ENCODE measurements around the gene CLMN. TPM values are rescaled to one million over a fixed set of nuclear protein-coding genes. Genes with fewer than 3 reads are reported as not detected.
"Not testable (repeated sequence)": the region's sequence is repeated elsewhere in the genome, so short reads cannot be mapped to it uniquely, and the experiment has no call there.

CLMN gene
- total RNA-seq, 1 experiment from 2014 or later: 0.71 TPM

DNA sequence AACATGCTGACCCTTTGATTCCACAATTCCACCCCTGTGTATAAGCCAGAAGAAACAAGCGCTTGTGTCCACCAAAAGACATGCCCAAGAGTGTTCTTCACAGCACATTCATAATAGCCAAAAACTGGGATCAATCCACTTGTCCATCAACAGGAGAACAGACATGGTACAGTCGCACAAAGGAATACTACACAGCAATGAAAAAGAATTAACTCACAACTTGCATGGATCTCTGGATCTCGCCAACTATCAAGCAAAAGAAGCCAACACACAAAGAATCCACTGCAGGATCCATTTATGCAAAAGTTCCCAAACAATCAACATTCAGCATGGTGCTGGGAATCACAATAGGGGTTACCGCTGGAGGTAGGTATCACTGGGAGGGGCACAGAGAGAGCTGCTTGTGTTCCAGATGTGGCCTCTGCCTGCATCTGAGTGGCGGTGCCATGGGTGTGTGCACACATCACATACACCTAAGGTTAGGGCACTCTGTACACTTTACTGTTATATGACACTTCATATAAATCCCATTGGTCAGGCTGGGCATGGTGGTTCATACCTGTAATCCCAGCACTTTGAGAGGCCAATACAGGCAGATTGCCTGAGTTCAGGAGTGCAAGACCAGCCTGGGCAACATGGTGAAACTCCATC, 30.9 kb downstream of the CLMN start:
- DNase-seq (ENCODE audit: low read depth): no peak

DNA sequence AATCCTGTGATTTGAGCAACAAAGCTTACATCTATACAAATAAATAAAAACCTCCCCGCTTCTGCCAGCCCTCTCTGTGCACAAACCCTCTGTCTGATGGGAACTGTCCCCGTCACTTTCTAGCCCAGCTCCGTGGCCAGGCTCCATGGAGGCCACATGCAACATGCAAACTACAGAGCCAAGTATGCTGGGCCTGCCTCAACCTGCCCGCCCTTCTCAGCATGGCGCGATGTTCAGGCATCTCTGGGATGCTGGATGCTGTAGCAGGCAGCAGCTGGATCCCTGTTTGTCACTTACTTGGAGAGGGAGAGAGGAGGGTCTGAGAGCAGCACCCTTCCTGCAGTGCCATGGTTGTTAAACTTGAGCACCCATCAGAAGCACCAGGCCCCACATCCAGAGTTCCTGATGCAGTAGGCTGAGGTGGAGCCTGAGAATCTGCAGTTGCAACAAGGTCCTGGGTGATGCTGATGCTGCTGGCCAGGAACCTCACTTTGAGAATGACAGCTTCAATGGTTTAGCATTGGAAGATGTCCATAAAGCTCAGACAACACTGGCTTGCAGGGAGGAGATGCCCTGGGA, 32.4 kb downstream of the CLMN start:
- no peak for DNase-seq (ENCODE audit: low read depth)

DNA sequence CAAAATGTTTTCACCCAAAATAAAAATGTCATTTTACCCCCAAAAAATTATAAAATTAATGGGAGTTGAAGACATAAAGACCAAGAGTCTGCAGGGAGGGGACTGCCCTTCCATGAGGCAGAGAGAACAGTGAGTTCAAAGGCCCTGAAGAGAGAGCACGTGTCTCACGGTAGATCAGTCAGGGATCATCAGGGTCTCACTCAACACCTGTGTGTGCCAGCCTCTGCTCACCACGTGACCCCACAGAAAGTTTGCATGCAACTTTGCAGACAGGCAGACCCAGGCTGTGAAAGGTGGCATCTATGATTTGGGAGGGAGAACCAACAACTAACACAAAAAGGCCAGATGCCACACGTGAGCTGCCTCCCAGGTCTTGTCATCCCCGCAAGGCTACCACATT, 33.1 kb downstream of the CLMN start:
- no peak for DNase-seq (ENCODE audit: low read depth)

DNA sequence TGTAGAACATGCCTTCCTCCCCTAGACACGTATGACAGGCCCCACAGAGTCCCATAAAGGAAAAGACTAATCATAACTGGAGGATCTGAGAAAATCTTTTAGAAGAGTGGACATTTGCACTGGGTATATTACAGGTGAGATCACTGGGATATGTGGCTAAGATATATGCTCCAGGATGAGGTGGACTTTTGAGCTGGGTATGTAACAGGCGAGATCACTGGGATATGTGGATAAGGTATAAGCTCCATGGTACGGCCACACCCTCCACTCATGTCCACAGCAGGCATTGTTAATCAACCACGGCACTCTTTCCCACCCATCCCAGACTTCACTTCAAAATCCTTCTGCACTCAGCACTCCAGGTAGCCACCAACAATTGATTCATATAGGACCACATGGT, 34.1 kb downstream of the CLMN start:
- no peak for DNase-seq (ENCODE audit: low read depth)

DNA sequence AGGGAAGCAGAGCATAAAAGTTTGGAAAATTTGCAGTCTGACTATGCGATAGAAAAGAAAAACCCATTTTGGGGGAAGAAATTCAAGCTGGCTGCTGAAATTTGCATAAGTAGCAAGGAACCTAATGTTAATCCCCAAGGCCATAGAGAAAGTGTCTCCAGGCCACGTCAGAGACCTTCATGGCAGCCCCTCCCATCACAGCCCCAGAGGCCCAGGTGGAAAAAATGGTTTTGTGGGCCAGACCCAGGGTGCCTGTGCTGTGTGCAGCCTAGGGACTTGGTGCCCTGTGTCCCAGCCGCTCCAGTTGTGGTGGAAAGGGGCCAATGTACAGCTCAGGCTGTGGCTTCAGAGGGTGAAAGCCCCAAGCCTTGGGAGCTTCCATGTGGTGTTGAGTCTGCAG, 35.9 kb downstream of the CLMN start:
- not testable (repeated sequence) for DNase-seq (ENCODE audit: low read depth)

DNA sequence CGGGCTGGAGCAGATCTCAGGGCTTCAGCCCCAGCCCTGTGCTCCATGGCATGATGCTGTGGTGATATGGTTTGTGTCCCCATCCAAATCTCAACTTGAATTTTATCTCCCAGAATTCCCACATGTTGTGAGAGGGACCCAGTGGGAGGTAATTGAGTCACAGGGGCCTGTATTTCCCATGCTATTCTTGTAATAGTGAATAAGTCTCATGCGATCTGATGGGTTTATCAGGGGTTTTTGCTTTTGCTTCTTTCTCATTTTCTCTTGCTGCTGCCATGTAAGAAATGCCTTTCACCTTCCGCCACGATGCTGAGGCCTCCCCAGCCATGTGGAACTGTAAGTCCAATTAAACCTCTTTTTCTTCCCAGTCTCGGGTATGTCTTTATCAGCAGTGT, 36.7 kb downstream of the CLMN start:
- not testable (repeated sequence) for DNase-seq (ENCODE audit: low read depth)

DNA sequence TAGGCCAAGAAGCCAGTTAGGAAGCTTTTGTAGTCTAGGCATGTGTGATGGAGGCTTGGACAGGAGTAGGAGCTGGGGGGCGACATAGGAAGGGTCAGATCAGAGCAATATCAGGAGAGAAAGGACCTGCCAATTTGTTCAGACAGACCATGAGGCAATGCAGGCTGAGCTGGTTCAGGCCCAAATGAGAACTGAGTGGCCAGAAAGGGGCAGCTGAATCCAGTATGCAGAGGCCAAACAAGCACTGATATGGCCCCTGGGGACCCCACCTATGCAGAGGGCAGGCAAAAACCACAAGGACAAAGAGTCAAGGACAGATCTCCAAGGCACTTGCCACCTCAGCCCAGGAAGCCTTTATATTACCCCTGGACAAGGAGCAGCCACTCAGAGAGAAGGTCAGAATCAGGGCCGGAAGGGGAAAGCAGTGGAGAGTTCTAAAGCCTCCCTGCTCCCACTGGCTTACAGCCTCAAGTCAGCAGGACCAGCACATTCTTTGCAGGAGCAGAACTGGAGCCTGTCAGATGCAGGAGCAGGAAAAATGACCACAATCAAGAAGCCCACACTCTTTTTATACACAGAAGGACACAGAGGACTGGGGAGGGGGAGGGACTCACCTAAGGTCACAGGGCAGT, 37.2 kb downstream of the CLMN start:
- DNase-seq (ENCODE audit: low read depth): no peak

DNA sequence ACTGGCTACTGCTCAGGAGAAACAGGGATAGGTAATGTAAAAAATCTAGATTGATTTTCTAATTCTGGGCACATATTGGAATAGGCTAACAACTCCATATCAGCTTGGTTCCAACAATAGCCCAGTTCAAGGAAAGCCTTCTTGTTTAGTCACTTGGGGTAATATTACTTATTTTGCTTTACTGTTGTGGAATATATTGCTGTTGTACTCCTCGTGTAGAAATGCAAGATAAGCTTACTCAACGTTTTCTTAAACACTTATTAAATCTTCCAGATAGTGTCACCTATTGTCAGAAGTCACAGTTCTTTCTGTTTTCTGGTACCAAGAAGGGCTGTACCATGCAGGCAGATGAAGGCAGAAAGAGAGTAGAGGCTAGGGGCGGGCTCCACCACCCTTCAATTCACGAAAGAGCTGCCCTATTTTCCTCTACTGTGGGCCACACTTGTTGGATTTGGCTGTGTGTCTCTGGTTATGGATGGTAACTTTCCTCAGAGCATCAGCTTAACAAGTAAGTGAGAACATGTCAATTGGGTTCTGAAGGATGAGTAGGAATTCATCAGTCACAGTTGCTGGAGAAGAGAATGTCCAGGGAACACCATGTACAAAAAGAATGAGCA, 38.0 kb downstream of the CLMN start:
- no peak for DNase-seq (ENCODE audit: low read depth)

DNA sequence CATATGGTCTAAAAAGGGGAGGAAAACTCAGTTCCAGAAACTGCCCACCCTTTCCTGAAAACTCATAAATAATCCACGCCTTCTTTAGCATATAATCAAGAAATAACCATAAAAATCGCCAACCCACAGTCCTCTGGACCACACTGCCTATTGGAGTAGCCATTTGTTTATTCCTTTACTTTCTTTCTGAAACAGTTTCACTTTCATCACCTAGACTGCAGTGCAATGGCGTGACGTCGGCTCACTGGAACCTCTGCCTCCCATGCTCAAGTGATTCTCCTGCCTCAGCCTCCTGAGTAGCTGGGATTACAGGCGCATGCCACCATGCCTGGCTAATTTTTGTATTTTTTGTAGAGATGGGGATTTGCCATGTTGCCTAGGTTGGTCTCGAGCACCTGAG, 44.2 kb downstream of the CLMN start:
- DNase-seq (ENCODE audit: low read depth): peak; percentile 12

DNA sequence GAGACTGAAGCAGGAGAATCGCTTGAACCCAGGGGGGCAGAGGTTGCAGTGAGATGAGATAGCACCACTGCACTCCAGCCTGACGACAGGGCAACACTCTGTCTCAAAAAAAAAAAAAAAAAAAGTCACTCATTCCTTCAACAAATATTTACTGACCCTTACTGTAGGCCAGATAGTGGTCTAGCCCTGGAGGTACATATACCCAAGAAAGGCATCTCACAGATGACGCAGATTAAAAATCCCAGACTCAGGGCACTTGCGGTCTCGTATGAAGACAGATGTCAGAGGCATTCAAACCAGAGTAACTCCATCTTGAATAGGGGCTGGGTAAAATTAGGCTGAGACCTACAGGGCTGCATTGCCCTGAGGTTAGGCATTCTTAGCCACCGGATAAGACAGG, 44.8 kb downstream of the CLMN start:
- DNase-seq (ENCODE audit: low read depth): no peak

DNA sequence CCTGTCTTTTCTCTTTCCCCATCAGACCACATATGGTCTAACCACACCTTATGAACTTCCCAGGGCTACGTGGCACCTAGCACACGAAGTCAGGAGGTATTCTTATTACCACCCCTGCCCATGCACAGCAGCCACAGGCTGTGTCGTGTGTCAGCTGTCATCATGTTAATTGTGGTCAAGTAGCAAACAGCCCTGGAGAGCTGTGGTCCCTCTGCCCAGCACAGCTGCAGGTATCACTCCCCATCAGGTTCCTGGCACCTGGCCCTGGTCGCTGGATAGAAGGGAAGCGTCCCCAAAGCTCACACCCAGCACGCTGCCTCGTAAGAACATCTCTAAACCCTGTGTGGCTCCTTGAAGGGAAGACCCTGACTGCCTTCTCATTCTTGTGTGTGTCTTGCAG, 45.4 kb downstream of the CLMN start:
- no peak for DNase-seq (ENCODE audit: low read depth)

DNA sequence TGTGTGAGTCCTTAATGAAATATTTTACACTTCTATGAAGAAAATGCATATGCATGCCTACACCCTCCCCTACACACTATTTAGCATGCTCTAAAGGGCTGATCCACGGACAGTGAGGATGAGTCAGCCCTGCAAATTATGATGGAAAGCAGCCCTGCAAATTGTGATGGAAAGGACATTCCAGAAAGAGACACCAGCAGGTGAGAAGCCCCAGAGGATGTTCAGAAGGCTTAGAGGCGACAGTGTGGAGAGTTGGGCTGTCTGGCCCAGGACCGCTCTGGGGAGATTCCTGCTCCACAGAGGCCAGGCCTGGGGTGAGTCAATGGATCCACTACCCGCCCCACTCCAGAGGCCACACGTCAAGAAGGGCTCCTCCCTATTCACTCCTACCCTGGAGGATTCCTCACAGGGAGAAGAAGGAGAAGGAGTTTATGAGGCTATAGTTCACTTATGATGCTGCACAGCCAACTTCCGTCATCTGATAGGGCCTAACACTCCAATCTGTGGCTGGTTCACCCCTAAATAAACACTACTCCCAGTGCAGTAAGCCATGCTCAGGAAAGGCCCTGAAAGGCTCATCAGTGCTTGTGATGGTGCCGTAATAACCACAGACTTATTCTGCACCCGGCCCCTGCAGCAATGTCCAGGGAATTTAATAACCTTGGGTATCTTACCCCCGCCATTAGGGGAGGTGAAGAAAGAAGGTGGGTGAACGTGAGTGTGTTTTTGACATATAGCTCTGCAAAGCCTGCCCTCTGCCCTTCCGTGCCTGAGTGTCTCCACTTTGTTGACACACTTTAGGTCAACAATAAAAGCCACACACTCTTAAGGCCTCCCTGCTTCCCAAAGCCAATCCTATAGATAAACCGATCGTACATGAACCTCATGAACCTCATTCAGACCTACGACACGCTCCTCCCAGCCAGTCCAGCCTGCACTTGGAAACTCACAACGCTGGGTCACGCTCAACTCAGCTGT, 46.4 kb downstream of the CLMN start:
- DNase-seq (ENCODE audit: low read depth): peak; percentile 15

DNA sequence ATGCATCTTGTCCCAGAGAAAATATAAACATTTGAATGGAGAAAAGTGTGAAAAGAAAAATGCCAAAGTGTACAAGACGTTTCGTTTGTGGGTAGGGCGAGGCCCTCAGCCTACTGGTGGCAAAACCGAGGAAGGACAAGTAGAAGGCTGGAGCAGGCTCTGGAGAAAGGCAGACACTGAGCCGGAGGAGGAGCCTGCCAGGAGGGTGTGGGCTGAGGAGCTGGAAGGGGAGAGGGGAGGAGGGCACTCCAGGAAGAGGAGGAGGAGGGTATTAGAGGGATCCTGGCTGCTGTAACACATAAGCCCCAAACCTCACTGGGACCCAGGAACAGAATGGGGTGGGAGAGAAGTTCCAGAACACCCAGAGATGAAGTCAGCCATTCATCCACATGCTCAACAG, 47.7 kb downstream of the CLMN start:
- DNase-seq (ENCODE audit: low read depth): no peak

DNA sequence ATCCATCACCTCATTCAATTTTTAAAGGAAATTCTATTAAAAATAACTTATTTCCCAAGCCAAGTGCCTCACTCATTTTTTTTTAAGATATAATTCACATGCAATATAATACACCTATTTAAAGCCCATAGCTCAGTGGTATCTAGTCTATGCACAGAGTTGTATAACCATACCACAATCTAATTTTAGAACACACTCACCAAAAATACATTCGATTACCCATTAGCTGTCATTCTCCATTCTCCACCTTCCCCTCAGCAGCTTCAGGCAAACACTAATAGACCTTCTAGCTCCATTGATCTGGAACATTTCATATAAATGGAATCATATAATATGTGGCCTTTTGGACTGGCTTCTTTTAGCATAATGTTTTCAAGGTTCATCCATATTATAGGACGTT, 49.5 kb downstream of the CLMN start:
- DNase-seq (ENCODE audit: low read depth): no peak

DNA sequence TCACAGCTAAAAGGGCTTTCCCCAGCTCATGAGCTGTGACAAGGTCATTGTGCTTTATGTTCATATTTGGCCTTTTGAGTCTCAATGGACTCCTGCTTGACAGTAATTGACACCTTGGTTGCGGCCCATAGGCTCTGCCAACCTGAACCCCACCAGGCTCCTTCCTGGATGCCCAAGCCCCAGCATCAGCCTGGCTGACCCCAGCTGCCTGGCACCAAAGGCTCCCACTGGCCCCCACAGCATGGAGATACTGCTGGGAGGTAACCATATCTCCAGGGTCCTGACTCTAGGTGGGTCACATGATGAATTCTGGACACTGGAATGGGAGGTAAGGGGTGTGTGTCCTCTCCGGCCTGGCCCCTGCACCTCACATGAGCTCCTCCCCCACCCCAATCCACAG, 50.2 kb downstream of the CLMN start:
- no peak for DNase-seq (ENCODE audit: low read depth)

DNA sequence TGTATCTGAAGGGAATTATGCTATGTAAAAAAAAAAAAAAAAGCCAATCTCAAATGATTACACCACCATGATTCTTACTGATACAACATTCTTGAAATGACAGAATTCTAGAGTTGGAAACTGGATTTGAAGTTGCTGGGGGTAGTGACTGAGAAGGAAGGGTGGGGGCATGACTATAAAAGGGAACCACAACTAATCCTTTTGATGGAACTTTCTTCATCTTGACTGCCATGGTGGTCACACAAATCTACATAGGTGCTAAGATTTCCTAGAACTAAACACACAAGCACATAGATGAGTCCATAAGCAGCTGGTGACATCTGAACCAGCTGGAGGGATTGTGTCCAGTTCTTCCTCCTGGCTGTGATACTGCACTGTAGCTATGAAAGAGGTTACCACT, 51.4 kb downstream of the CLMN start:
- DNase-seq (ENCODE audit: low read depth): no peak

DNA sequence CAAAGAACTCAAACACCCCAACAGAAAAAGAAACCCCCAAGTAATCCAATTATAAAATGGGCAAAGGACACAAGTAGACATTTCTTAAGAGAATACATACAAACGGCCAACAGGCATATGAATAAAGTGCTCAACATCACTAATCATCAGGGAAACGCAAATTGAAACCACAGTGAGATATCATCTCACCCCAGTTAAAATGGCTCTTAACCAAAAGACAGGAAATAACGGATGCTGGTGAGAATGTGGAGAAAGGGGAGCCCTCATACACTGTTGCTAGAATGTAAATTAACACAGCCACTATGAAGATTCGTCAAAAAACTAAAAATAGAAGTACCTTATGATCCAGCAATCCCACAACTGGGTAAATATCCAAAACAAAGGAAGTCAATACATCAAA, 52.4 kb downstream of the CLMN start:
- peak; percentile 25 for DNase-seq (ENCODE audit: low read depth)

DNA sequence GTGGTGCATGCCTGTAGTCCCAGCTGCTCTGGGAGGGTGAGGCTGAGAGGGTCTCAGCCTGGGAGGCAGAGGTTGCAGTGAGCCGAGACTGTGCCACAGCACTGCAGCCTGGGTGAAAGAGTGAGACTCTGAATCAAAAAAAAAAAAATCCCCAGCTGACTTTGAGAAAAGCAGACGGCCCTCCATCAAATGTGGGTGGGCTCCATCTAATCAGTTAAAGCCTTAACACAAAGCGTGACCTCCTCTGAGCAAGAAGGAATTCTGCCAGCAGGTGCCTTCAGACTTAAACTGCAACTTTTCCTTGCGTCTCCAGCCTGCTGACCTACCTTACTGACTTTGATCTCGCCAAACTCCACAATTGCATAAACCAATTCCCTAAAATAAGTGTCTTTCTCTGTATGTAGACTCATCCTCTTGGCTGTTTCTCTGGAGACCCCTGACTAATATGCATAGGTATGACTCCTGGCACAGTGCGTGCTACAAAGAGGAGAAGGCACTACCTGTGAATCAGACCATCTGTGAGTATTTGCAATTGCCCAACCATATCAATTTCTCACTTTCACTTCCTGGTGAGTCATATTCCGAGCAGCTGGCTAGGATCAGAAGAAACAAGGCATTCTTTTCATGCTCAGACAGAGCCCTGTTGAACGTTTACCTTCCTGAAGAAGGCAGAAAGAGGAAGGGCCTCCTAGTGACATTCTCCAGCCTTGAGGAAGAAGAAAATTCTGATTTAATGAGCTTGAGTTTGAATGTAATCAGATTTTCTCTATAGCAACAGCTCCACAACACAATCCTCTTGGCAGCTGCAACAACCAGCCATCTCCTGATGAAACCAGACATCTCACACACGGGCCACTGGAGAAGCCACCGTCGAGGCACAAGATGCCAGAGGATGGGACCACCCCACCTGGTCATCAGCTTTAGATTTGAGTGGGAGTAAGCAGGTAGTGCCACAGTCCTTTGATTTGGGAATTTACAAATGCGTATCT, 54.3 kb downstream of the CLMN start:
- peak; percentile 89 for DNase-seq (ENCODE audit: low read depth)

DNA sequence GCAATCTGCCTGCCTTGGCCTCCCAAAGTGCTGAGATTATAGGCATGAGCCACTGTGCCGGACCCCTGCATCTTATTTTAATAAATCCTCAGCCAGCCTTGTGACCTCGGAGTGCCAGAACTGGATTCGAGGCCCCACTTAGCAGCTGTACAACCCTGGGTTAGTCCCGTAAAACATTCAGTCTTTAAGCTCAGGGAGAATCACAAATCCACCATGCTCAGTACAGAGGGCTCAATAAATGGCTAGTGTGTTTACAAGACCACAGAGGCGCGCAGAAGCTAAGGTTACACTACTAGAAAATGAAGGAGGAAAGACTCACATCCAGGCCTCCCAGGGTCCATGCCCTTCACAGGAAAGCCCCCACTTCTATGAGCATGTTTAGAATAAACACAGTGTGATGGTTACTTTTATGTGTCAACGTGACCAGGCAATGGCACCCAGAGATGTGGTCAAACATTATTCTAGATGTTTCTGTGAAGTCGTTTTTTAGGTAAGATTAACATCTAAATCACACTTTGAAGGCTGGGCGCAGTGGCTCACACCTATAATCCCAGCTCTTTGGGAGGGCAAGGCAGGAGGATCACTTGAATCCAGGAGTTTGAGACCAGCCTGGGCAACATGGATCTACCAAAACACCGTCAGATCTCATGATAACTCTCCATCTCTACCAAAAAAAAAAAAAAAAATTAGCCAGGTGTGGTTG, 55.3 kb downstream of the CLMN start:
- no peak for DNase-seq (ENCODE audit: low read depth)

Measured in M059J (cell line).